Osteocyte (in vitro differentiated cells): Measurements from ENCODE around the gene SEMA4C. TPM values are rescaled to one million over a fixed set of nuclear protein-coding genes. Genes with fewer than 3 reads are reported as not detected.

ENCODE experiments used
- DNase-seq: peaks from one replicate; pipeline ENCODE4 v3.0.0; 2021; ENCODE audit warnings: mixed read lengths; ENCODE audit not compliant: unreplicated experiment; ENCODE audit errors: extremely low spot score
- H3K27ac Mint-ChIP-seq: one replicate; pipeline ENCODE4 v1.8.0; 2021; ENCODE audit warnings: mild to moderate bottlenecking, mixed read lengths; ENCODE audit not compliant: unreplicated experiment
- H3K27me3 Mint-ChIP-seq: one replicate; pipeline ENCODE4 v1.8.0; 2021; ENCODE audit warnings: mixed read lengths; ENCODE audit not compliant: unreplicated experiment
- H3K36me3 Mint-ChIP-seq: one replicate; pipeline ENCODE4 v1.8.0; 2021; ENCODE audit warnings: mixed read lengths; ENCODE audit not compliant: unreplicated experiment
- H3K4me1 Mint-ChIP-seq: one replicate; pipeline ENCODE4 v1.8.0; 2021; ENCODE audit warnings: mixed read lengths; ENCODE audit not compliant: unreplicated experiment
- H3K4me3 Mint-ChIP-seq: one replicate; pipeline ENCODE4 v1.8.0; 2021; ENCODE audit warnings: mild to moderate bottlenecking, moderate library complexity, mixed read lengths; ENCODE audit not compliant: unreplicated experiment
- H3K9me3 Mint-ChIP-seq: one replicate; pipeline ENCODE4 v1.8.0; 2021; ENCODE audit warnings: mixed read lengths; ENCODE audit not compliant: unreplicated experiment
- total RNA-seq: library from RNA; stranded (reverse); gene quantifications from 2 replicates; pipeline ENCODE4 v1.2.1, GENCODE V29; 2021
- TF ChIP-seq, protein P1 (sequence below): fragments of 200-600 bp; sonication (generic); IDR thresholded peaks from 2 replicates; pipeline ENCODE4 v1.5.0; 2021; ENCODE audit warnings: antibody characterized with exemption, mild to moderate bottlenecking, moderate library complexity

The SEMA4C gene
- total RNA-seq, 1 donor from 2014 or later, result 33.8 TPM

DNA sequence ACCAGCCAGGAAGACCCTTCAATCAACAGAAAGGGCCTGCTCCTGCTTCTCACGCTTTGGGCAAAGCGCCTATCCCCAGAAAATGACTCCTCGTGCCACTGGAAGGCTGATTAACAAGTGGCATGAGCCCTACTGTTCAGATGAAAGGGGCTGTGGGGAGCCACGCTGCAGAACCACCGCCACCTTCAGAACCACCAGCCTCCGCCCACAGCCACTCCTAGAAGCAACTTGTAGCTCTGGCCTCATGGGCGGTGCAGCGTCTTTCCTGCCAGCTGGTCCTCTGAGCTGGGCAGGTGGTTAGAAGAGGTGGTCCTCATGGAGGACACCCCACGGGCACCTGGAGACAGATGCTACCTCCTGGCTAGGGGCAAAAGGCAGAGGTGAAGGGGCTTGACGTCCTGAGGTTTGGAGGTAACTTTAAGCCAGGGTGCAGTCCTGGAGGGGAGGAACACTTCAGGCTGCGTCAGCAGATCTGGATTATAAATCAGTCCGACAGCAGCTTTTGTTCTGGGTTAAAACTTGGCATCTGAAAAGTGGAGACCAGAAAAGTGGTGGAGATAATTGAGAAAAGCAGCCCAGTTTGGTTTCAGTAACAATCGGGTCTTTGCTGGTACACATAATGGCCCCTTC lies 861 bp upstream of the SEMA4C start:
- no peak overlapping the region for H3K27ac Mint-ChIP-seq
- no peaks in the 10 kb centered on the region for H3K27me3 Mint-ChIP-seq
- peaks cover 5% of the 10 kb centered on the region for H3K36me3 Mint-ChIP-seq
- H3K4me1 Mint-ChIP-seq, result peaks cover 34% of the 10 kb centered on the region
- no peaks in the 10 kb centered on the region for H3K9me3 Mint-ChIP-seq
- peak overlapping the region; percentile 68 for H3K4me3 Mint-ChIP-seq
- no peak for DNase-seq
- TF ChIP-seq, protein P1, sequence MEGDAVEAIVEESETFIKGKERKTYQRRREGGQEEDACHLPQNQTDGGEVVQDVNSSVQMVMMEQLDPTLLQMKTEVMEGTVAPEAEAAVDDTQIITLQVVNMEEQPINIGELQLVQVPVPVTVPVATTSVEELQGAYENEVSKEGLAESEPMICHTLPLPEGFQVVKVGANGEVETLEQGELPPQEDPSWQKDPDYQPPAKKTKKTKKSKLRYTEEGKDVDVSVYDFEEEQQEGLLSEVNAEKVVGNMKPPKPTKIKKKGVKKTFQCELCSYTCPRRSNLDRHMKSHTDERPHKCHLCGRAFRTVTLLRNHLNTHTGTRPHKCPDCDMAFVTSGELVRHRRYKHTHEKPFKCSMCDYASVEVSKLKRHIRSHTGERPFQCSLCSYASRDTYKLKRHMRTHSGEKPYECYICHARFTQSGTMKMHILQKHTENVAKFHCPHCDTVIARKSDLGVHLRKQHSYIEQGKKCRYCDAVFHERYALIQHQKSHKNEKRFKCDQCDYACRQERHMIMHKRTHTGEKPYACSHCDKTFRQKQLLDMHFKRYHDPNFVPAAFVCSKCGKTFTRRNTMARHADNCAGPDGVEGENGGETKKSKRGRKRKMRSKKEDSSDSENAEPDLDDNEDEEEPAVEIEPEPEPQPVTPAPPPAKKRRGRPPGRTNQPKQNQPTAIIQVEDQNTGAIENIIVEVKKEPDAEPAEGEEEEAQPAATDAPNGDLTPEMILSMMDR, result no peak

DNA sequence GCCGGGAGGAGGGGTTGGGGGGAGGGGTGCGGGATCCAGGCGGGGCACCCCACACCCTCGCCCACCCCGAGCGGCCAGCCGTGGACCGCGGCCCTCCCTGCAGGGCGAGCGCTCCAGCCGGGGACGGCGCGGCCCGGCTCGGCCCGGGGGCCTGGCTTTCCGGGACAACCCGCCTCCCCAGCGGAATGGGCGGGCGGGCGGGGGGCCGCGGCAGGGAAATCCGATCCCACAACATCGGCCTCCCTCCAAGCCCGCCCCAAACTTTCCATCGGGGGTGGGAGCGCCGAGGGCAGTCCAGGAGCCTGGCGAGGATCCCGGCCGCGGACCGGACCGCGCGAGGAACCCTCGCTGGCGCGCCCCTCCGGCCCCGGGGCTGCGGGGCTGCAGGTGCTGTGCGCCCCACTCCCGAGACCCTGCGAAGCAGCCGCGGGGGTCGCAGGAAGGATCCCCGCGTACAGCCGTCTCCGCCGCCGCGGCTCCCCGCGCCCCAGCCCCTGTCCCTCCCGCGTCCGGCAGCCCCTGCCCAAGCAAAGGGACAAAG lies 529 bp downstream of the SEMA4C start:
- H3K27ac Mint-ChIP-seq, result no peak overlapping the region
- TF ChIP-seq, protein P1, result peak; percentile 43
- peaks cover 27% of the 10 kb centered on the region for H3K4me1 Mint-ChIP-seq
- no peaks in the 10 kb centered on the region for H3K9me3 Mint-ChIP-seq
- H3K4me3 Mint-ChIP-seq, result peak overlapping the region; percentile 59
- H3K36me3 Mint-ChIP-seq, result peaks cover 10% of the 10 kb centered on the region
- H3K27me3 Mint-ChIP-seq, result no peaks in the 10 kb centered on the region
- peak; percentile 88 for DNase-seq

DNA sequence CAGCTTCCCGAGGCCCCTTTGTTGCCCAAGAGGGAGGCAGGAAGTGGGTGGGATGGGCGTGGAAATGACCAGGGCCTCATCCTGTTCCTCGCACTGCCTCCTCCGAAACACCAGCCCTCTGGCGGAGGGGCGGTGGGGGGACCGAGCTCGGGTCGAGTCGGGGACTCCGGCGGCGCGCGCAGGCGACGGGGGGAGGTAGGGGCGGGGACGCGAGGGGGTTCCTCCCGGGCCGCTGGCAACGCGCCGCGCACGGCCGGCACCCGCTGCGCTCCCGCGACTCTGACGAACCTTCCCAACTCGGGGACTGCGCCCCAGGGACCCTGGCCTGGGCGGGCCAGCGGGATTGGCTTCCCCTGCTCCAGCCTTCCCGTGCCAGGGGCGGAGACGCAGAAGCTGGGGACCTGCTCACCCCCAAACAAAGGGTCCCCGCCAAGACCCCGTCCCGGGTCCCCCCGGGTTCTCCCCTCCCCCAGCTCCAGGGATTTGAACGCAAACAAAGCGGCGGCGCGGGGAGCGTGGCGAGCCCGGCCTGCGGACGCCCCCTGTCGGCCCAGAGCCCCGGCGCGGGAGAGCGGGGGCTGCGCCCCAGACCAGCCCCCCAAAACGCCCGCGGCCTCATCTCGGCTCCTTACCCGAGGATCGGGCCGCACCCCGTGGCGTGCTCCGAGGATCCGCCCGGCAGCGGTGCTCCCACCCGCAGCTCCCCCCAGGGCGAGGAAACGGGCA lies 1.2 kb downstream of the SEMA4C start:
- H3K36me3 Mint-ChIP-seq, result peaks cover 10% of the 10 kb centered on the region
- TF ChIP-seq, protein P1, result peak; percentile 80
- no peaks in the 10 kb centered on the region for H3K27me3 Mint-ChIP-seq
- peak; percentile 96 for DNase-seq
- H3K4me1 Mint-ChIP-seq, result peaks cover 25% of the 10 kb centered on the region
- no peaks in the 10 kb centered on the region for H3K9me3 Mint-ChIP-seq
- peak overlapping the region; percentile 86 for H3K4me3 Mint-ChIP-seq
- H3K27ac Mint-ChIP-seq, result peak overlapping the region; percentile 90

DNA sequence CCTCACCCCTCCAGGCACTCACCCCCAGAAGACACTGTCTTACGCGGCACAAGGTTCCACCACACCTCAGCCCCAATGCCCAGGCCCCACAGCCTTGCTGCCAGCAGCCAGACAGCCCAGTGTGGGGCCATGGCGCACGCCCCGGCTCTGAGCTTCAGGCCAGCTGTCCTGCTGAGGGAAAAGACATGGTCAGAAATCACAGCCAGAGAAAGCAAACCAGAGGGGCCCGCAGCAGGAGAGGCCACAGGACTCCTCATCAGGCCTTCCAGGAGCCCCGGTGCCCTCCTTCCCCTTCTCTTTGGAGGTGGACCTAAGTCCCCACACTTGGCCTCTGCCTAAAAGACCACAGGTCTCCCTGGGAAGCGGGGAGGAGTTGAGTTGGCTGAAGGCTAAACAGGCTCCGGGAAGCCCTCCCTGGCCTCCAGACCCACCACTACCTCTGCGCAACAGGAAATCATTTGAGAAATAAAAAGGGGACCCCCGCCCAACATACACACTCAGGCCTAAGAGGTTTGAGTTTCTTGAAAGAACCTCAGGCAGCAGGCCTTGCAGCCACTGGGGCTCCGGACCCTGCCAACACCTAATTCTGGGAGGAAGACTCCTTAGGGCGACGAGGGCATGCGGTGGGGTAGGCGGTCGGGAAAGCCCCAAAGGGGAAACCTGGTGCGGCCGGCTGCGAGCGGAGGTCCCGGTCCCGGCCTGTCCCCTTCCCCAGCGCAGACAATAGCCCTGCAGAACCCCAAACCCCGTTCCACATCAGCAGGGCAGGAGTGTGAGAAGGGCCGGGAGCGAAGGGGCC lies 1.9 kb downstream of the SEMA4C start:
- no peaks in the 10 kb centered on the region for H3K9me3 Mint-ChIP-seq
- no peak for DNase-seq
- peak overlapping the region; percentile 86 for H3K4me3 Mint-ChIP-seq
- H3K27me3 Mint-ChIP-seq, result no peaks in the 10 kb centered on the region
- TF ChIP-seq, protein P1, result no peak
- H3K27ac Mint-ChIP-seq, result peak overlapping the region; percentile 90
- peaks cover 25% of the 10 kb centered on the region for H3K4me1 Mint-ChIP-seq
- H3K36me3 Mint-ChIP-seq, result peaks cover 14% of the 10 kb centered on the region
